Endodermal cell (in vitro differentiated cells): ENCODE data around the gene ARID5B. TPM values are rescaled to one million over a fixed set of nuclear protein-coding genes. Genes with fewer than 3 reads are reported as not detected.

ENCODE experiments used
- DNase-seq: peaks from one replicate; pipeline ENCODE4 v3.0.0-alpha.2; 2017
- H3K27ac ChIP-seq: 2 replicates; pipeline ENCODE4 v1.5.1; 2013; ENCODE audit warnings: mild to moderate bottlenecking, low read depth, low read length, moderate library complexity
- H3K27me3 ChIP-seq: 2 replicates; pipeline ENCODE4 v1.6.1; 2013; ENCODE audit warnings: mild to moderate bottlenecking, low read length, moderate library complexity; ENCODE audit not compliant: insufficient read depth, control insufficient read depth, poor library complexity, severe bottlenecking
- H3K36me3 ChIP-seq: 2 replicates; pipeline ENCODE4 v1.7.0; 2013; ENCODE audit warnings: mild to moderate bottlenecking, low read length, moderate library complexity; ENCODE audit not compliant: control insufficient read depth, insufficient read depth
- H3K4me1 ChIP-seq: one replicate; pipeline ENCODE4 v1.7.0; 2013; ENCODE audit warnings: low read length; ENCODE audit not compliant: control insufficient read depth, insufficient read depth
- H3K4me3 ChIP-seq: 2 replicates; pipeline ENCODE4 v1.5.1; 2013; ENCODE audit warnings: mild to moderate bottlenecking, low read length, moderate library complexity
- H3K9ac ChIP-seq: 2 replicates; pipeline ENCODE4 v1.6.1; 2013; ENCODE audit warnings: mild to moderate bottlenecking, low read length, moderate library complexity; ENCODE audit not compliant: poor library complexity, severe bottlenecking; ENCODE audit errors: extremely low read depth
- H3K9me3 ChIP-seq: 2 replicates; pipeline ENCODE4 v1.6.1; 2013; ENCODE audit warnings: mild to moderate bottlenecking, low read length, moderate library complexity; ENCODE audit not compliant: control insufficient read depth
- H3K27ac Mint-ChIP-seq: 2 replicates; pipeline ENCODE4 v1.8.0; 2020; ENCODE audit warnings: mixed read lengths
- H3K27me3 Mint-ChIP-seq: 2 replicates; pipeline ENCODE4 v1.8.0; 2021; ENCODE audit warnings: mild to moderate bottlenecking, mixed read lengths; ENCODE audit not compliant: insufficient read depth
- H3K36me3 Mint-ChIP-seq: 2 replicates; pipeline ENCODE4 v1.8.0; 2020; ENCODE audit warnings: low read depth, mixed read lengths
- H3K4me1 Mint-ChIP-seq: 2 replicates; pipeline ENCODE4 v1.8.0; 2020; ENCODE audit warnings: mixed read lengths
- H3K4me3 Mint-ChIP-seq: 2 replicates; pipeline ENCODE4 v1.8.0; 2020; ENCODE audit warnings: mild to moderate bottlenecking, moderate library complexity, mixed read lengths
- H3K9me3 Mint-ChIP-seq: 2 replicates; pipeline ENCODE4 v1.8.0; 2020; ENCODE audit warnings: mild to moderate bottlenecking, mixed read lengths
- WGBS, 2 experiments: methylation state at CpG; one replicate each; pipeline versions ENCODE4 v1.1.5 to v1.1.7; 2013; ENCODE audit warnings: missing lambda C conversion rate in 2 of 2, mixed read lengths in 1 of 2; ENCODE audit not compliant: insufficient coverage in 1 of 2, insufficient read length in 1 of 2; 5-methylcytosine and 5-hydroxymethylcytosine counted together
- total RNA-seq, 2 donors: library from RNA; stranded (reverse); fragmentation: NEBNext Ultra II Directional in 1 of 2; extraction: Animal tissue kit (Norgen Biotek cat#: 25700) in 1 of 2; gene quantifications; 2 replicates in 1 of 2; 3 replicates in 1 of 2; pipeline ENCODE4 v1.2.1, GENCODE V29; 2021
- TF ChIP-seq, protein P1 (sequence below): fragments of 200-600 bp; sonication (generic); conservative IDR thresholded peaks from 2 replicates; pipeline ENCODE4 v1.5.0; 2021; ENCODE audit warnings: antibody characterized with exemption, mild to moderate bottlenecking

Gene ARID5B
- total RNA-seq, 2 donors from 2014 or later: 1.2 to 1.8 TPM

- DNase-seq: no peak
- H3K27ac Mint-ChIP-seq: no peak overlapping the region
- H3K36me3 Mint-ChIP-seq: no peaks in the 10 kb centered on the region
- peaks cover 11% of the 10 kb centered on the region for H3K9me3 Mint-ChIP-seq
- H3K27me3 Mint-ChIP-seq: no peaks in the 10 kb centered on the region
- 90 to 100% methylated on average over 2 to 3 of the region's 3 CpGs for WGBS, 2 experiments
- no peaks in the 10 kb centered on the region for H3K4me1 ChIP-seq
- no peaks in the 10 kb centered on the region for H3K36me3 ChIP-seq
- H3K9me3 ChIP-seq: no peaks in the 10 kb centered on the region
- no peaks in the 10 kb centered on the region for H3K27me3 ChIP-seq
- H3K27ac ChIP-seq: no peak overlapping the region
- H3K4me3 Mint-ChIP-seq: no peak overlapping the region
- no peaks in the 10 kb centered on the region for H3K4me1 Mint-ChIP-seq
- no peak overlapping the region for H3K9ac ChIP-seq
- H3K4me3 ChIP-seq: no peak overlapping the region
- TF ChIP-seq, protein P1, sequence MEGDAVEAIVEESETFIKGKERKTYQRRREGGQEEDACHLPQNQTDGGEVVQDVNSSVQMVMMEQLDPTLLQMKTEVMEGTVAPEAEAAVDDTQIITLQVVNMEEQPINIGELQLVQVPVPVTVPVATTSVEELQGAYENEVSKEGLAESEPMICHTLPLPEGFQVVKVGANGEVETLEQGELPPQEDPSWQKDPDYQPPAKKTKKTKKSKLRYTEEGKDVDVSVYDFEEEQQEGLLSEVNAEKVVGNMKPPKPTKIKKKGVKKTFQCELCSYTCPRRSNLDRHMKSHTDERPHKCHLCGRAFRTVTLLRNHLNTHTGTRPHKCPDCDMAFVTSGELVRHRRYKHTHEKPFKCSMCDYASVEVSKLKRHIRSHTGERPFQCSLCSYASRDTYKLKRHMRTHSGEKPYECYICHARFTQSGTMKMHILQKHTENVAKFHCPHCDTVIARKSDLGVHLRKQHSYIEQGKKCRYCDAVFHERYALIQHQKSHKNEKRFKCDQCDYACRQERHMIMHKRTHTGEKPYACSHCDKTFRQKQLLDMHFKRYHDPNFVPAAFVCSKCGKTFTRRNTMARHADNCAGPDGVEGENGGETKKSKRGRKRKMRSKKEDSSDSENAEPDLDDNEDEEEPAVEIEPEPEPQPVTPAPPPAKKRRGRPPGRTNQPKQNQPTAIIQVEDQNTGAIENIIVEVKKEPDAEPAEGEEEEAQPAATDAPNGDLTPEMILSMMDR: no peak
These were observed 229.4 kb downstream of the ARID5B start for GRCh38 chr10:62130948-62131347.

DNA sequence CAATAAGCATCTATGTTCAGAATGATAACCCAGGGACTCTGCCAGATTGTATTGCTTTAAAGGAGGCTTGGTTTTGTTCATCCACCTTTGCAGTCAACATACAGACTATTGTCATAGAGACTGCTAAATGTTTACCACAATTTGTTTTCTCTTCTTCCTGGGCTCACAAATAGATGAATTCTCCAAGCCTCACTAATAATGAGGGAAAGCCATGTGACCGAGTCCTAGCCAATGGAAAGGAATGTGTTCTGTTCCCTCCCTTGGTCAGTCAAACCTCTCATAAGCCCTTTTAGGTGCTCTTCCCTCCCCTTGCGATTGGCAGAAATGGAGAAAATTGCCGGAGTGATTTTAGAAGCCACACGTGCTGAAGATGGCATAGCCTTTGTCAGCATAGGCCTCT is 230.2 kb downstream of the ARID5B start:
- Mint-ChIP-seq H3K36me3 (no peaks in the 10 kb centered on the region), H3K4me3 (no peak overlapping the region), H3K27me3 (no peaks in the 10 kb centered on the region), H3K9me3 (peaks cover 11% of the 10 kb centered on the region), H3K4me1 (no peaks in the 10 kb centered on the region), H3K27ac (no peak overlapping the region)
- TF ChIP-seq, protein P1: no peak
- Histone ChIP-seq H3K27ac (no peak overlapping the region), H3K36me3 (no peaks in the 10 kb centered on the region), H3K4me1 (no peaks in the 10 kb centered on the region), H3K4me3 (no peak overlapping the region), H3K27me3 (no peaks in the 10 kb centered on the region), H3K9me3 (no peaks in the 10 kb centered on the region), H3K9ac (no peak overlapping the region)
- DNase-seq: no peak
- 83 to 96% methylated on average over 3 to 4 of the region's 4 CpGs for WGBS, 2 experiments

- H3K36me3 ChIP-seq: no peaks in the 10 kb centered on the region
- no peaks in the 10 kb centered on the region for H3K36me3 Mint-ChIP-seq
- TF ChIP-seq, protein P1: no peak
- H3K4me3 ChIP-seq: no peak overlapping the region
- no peak overlapping the region for H3K4me3 Mint-ChIP-seq
- H3K27ac ChIP-seq: no peak overlapping the region
- no peaks in the 10 kb centered on the region for H3K27me3 ChIP-seq
- H3K9me3 ChIP-seq: no peaks in the 10 kb centered on the region
- H3K4me1 Mint-ChIP-seq: no peaks in the 10 kb centered on the region
- H3K9me3 Mint-ChIP-seq: peaks cover 23% of the 10 kb centered on the region
- DNase-seq: no peak
- no peaks in the 10 kb centered on the region for H3K27me3 Mint-ChIP-seq
- no peak overlapping the region for H3K27ac Mint-ChIP-seq
- no peak overlapping the region for H3K9ac ChIP-seq
- no peaks in the 10 kb centered on the region for H3K4me1 ChIP-seq
These were observed 232.1 kb downstream of the ARID5B start for GRCh38 chr10:62133618-62134017.
